GM23338 (cell line): ENCODE results near the gene KRTAP12-4. TPM values are rescaled to one million over a fixed set of nuclear protein-coding genes. Genes with fewer than 3 reads are reported as not detected.
"Not testable (repeated sequence)": the region's sequence is repeated elsewhere in the genome, so short reads cannot be mapped to it uniquely, and the experiment has no call there.

Experiments
- ATAC-seq: fragments of 200-7000 bp; cut with Tn5 transposase; 3 replicates; pipeline ENCODE4 v1.9.1; 2020
- DNase-seq: peaks from one replicate; pipeline ENCODE4 v3.0.0-alpha.2; 2015; ENCODE audit warnings: low spot score
- H2AFZ ChIP-seq: fragments of 200-600 bp; sonication (generic); 2 replicates; pipeline ENCODE4 v1.8.0; 2016; ENCODE audit warnings: antibody characterized with exemption, mild to moderate bottlenecking, moderate library complexity
- H3F3A ChIP-seq: fragments of 200-600 bp; sonication (generic); replicated peaks from 2 replicates; pipeline ENCODE4 v1.8.0; 2017; ENCODE audit warnings: antibody characterized with exemption, mixed run types, low read depth
- H3K27ac ChIP-seq: fragments of 200-600 bp; sonication (generic); 2 replicates; pipeline ENCODE4 v1.6.1; 2016; ENCODE audit warnings: low read depth
- H3K27me3 ChIP-seq: fragments of 200-600 bp; sonication (generic); 2 replicates; pipeline ENCODE4 v1.8.0; 2016; ENCODE audit warnings: mild to moderate bottlenecking, mixed run types, moderate library complexity; ENCODE audit not compliant: insufficient read depth
- H3K36me3 ChIP-seq: fragments of 200-600 bp; sonication (generic); 2 replicates; pipeline ENCODE4 v1.8.0; 2016; ENCODE audit warnings: mild to moderate bottlenecking; ENCODE audit not compliant: insufficient read depth
- H3K4me1 ChIP-seq: fragments of 200-600 bp; sonication (generic); 2 replicates; pipeline ENCODE4 v1.8.0; 2016; ENCODE audit warnings: mild to moderate bottlenecking, moderate library complexity; ENCODE audit not compliant: insufficient read depth
- H3K4me2 ChIP-seq: fragments of 200-600 bp; sonication (generic); 2 replicates; pipeline ENCODE4 v1.7.1; 2017; ENCODE audit warnings: mixed run types
- H3K4me3 ChIP-seq: fragments of 200-600 bp; sonication (generic); 2 replicates; pipeline ENCODE4 v1.6.1; 2016; ENCODE audit warnings: mixed run types
- H3K79me2 ChIP-seq: fragments of 200-600 bp; sonication (generic); replicated peaks from 2 replicates; pipeline ENCODE4 v1.8.0; 2017; ENCODE audit warnings: mild to moderate bottlenecking; ENCODE audit not compliant: insufficient read depth
- H3K9me2 ChIP-seq: fragments of 200-600 bp; sonication (generic); 2 replicates; pipeline ENCODE4 v1.8.0; 2017; ENCODE audit not compliant: insufficient read depth
- H4K20me1 ChIP-seq: fragments of 200-600 bp; sonication (generic); replicated peaks from 2 replicates; pipeline ENCODE4 v1.8.0; 2017; ENCODE audit warnings: mild to moderate bottlenecking; ENCODE audit not compliant: insufficient read depth
- H3K27ac Mint-ChIP-seq: 2 replicates; pipeline ENCODE4 v1.8.0; 2020; ENCODE audit warnings: inconsistent platforms, mild to moderate bottlenecking, moderate library complexity, mixed read lengths
- H3K27me3 Mint-ChIP-seq: 3 replicates; pipeline ENCODE4 v1.8.0; 2022; ENCODE audit warnings: low read depth, mild to moderate bottlenecking, moderate library complexity, mixed read lengths, inconsistent platforms; ENCODE audit not compliant: insufficient read depth, poor library complexity
- H3K36me3 Mint-ChIP-seq: 3 replicates; pipeline ENCODE4 v1.8.0; 2021; ENCODE audit warnings: low read depth, mild to moderate bottlenecking, inconsistent platforms, moderate library complexity, mixed read lengths
- H3K4me1 Mint-ChIP-seq: 3 replicates; pipeline ENCODE4 v1.8.0; 2020; ENCODE audit warnings: mild to moderate bottlenecking, inconsistent platforms, mixed read lengths
- H3K4me3 Mint-ChIP-seq: 3 replicates; pipeline ENCODE4 v1.8.0; 2021; ENCODE audit warnings: moderate library complexity, mild to moderate bottlenecking, inconsistent platforms, mixed read lengths
- H3K9me3 Mint-ChIP-seq: 3 replicates; pipeline ENCODE4 v1.8.0; 2020; ENCODE audit warnings: moderate library complexity, mild to moderate bottlenecking, inconsistent platforms, mixed read lengths
- CREB1 ChIP-seq: fragments of 250-450 bp; sonication (Bioruptor Pico); IDR thresholded peaks from 2 replicates; pipeline ENCODE4 v1.5.0; 2020; ENCODE audit warnings: low read depth, mild to moderate bottlenecking, moderate library complexity
- CTCF ChIP-seq, 2 experiments: fragments of 200-600 bp in 1 of 2; sonication (generic) in 1 of 2; conservative IDR thresholded peaks; 2 replicates each; pipeline versions ENCODE4 v1.5.1 to v1.6.1; 2016 to 2017; ENCODE audit warnings: antibody characterized with exemption in 2 of 2, low read depth in 2 of 2, mild to moderate bottlenecking in 2 of 2, moderate library complexity in 1 of 2
- EZH2phosphoT487 ChIP-seq: fragments of 200-600 bp; sonication (generic); IDR thresholded peaks from one replicate; pipeline ENCODE4 v1.8.1; 2018; ENCODE audit warnings: antibody characterized with exemption; ENCODE audit not compliant: unreplicated experiment
- JUNB ChIP-seq: IDR thresholded peaks from one replicate; pipeline ENCODE4 v1.6.1; 2016; ENCODE audit warnings: antibody characterized with exemption; ENCODE audit not compliant: unreplicated experiment
- POLR2AphosphoS5 ChIP-seq: IDR thresholded peaks from 2 replicates; pipeline ENCODE4 v1.6.1; 2016; ENCODE audit warnings: antibody characterized with exemption, low read depth
- STAT1 ChIP-seq: IDR thresholded peaks from one replicate; pipeline ENCODE4 v1.6.1; 2016; ENCODE audit warnings: antibody characterized with exemption; ENCODE audit not compliant: unreplicated experiment
- polyA plus RNA-seq: library from polyadenylated mRNA; unstranded; fragments of >200 nt; fragmentation: Nextera tagmentation; extraction: Ambion mirVana; gene quantifications from 2 replicates; pipeline ENCODE4 v1.2.1, GENCODE V29; 2016
- total RNA-seq: library from RNA; depleted of rRNA; stranded (reverse); fragments of >200 nt; shearing (Covaris generic); gene quantifications from 2 replicates; pipeline ENCODE4 v1.2.3, GENCODE V29; 2014
- TF ChIP-seq, protein P1 (sequence below): IDR thresholded peaks from 2 replicates; pipeline ENCODE4 v1.6.1; 2016; ENCODE audit warnings: antibody characterized with exemption

Gene KRTAP12-4
- total and polyA plus RNA-seq, 2 experiments from 2014 or later: not detected

- H2AFZ ChIP-seq: no peak overlapping the region
- Mint-ChIP-seq H3K9me3 (peaks cover 20% of the 10 kb centered on the region), H3K36me3 (peaks cover 7% of the 10 kb centered on the region), H3K4me3 (no peak overlapping the region), H3K4me1 (no peaks in the 10 kb centered on the region), H3K27ac (no peak overlapping the region), H3K27me3 (peaks cover 5% of the 10 kb centered on the region)
- H3K4me2 ChIP-seq: no peak overlapping the region
- H3K79me2 ChIP-seq: no peaks in the 10 kb centered on the region
- ATAC-seq: no peak
- no peak for DNase-seq
- H4K20me1 ChIP-seq: no peaks in the 10 kb centered on the region
- H3K36me3 ChIP-seq: 0 out of 2 replicates have a peak, but pooled peaks cover 6% of the 10 kb centered on the region
- H3K27me3 ChIP-seq: no peaks in the 10 kb centered on the region
- H3F3A ChIP-seq: no peaks in the 10 kb centered on the region
- TF ChIP-seq, protein P1, sequence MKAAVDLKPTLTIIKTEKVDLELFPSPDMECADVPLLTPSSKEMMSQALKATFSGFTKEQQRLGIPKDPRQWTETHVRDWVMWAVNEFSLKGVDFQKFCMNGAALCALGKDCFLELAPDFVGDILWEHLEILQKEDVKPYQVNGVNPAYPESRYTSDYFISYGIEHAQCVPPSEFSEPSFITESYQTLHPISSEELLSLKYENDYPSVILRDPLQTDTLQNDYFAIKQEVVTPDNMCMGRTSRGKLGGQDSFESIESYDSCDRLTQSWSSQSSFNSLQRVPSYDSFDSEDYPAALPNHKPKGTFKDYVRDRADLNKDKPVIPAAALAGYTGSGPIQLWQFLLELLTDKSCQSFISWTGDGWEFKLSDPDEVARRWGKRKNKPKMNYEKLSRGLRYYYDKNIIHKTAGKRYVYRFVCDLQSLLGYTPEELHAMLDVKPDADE: no peak
- TF ChIP-seq CTCF (conservative IDR thresholded peaks at IDR 0.05; ENCODE audit: low read depth in 2 of 2): no peak
- no peak overlapping the region for H3K27ac ChIP-seq
- no peaks in the 10 kb centered on the region for H3K9me2 ChIP-seq
- H3K4me1 ChIP-seq: no peaks in the 10 kb centered on the region
- H3K4me3 ChIP-seq: no peak overlapping the region
Measured at GRCh38 chr21:44632067-44632466, 22.4 kb downstream of the KRTAP12-4 start.

DNA sequence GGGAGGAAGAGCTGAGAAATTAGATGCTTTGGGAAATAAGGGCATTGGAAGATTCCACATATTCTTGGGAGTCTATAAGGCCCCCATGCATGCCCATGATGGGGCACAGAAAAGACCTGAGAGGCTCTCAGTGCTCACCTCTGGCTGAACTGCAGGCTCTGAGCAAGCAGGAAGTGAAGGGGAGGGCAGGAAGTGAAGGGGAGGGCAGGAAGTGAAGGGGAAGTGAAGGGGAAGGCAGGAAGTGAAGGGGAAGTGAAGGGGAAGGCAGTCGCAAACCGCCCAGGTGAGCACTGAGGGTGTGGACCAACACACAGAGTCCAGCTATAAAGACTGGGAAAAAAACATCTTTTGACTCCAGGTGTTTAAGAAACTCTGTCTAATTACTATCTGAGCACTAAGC is 24.0 kb downstream of the KRTAP12-4 start:
- ATAC-seq: no peak
- Histone ChIP-seq H3K36me3 (0 out of 2 replicates have a peak, but pooled peaks cover 6% of the 10 kb centered on the region), H3F3A (no peaks in the 10 kb centered on the region), H3K9me2 (no peaks in the 10 kb centered on the region), H4K20me1 (no peaks in the 10 kb centered on the region), H3K27me3 (no peaks in the 10 kb centered on the region), H3K79me2 (no peaks in the 10 kb centered on the region), H3K4me3 (no peak overlapping the region), H3K4me2 (no peak overlapping the region), H2AFZ (no peak overlapping the region), H3K27ac (no peak overlapping the region), H3K4me1 (no peaks in the 10 kb centered on the region)
- Mint-ChIP-seq H3K27me3 (peaks cover 7% of the 10 kb centered on the region), H3K27ac (no peak overlapping the region), H3K4me1 (no peaks in the 10 kb centered on the region), H3K9me3 (peaks cover 20% of the 10 kb centered on the region), H3K36me3 (peaks cover 7% of the 10 kb centered on the region), H3K4me3 (no peak overlapping the region)
- TF ChIP-seq CTCF (conservative IDR thresholded peaks at IDR 0.05; ENCODE audit: low read depth in 2 of 2): no peak
- DNase-seq: no peak

DNA sequence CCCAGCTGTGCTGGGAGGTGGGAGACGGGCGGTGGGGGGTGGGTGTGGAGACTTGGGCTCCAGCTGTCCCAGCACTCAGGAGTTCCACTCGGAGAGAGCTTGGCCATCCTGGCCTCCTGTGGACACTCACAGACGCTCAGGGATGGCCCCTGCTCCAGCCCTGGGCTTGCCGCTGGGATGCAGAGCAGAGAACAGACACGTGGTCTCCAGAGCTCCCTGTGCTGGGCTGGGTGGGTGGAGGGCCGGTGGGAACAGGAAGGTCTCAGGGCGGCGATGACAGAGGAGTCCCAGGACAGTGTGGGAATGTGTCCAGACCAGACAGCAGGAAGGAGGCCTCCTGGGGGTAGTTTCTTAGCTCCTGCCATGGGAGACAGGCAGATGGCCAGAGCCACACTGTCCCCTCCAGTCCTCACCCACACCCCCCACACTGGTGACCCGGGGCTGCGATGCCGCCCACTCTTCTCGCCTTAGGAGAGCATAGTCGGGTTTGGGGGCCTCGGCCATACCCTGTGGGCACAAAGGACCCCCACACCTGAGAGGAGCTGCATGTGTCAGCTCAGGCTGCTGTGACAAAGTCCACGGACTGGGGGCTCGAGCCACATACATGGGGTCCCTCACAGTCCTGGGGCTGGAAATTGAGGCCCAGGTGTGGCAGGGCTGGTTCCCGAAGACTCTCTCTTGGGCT is 25.6 kb downstream of the KRTAP12-4 start:
- no peak for DNase-seq
- H3K27ac Mint-ChIP-seq: no peak overlapping the region

GRCh38 chr21:44627831-44628233 is 26.6 kb downstream of the KRTAP12-4 start:
- not testable (repeated sequence) for H3K4me1 Mint-ChIP-seq, DNase-seq, H4K20me1 ChIP-seq, H3K9me2 ChIP-seq, H3K4me2 ChIP-seq, H3K4me3 Mint-ChIP-seq, H3F3A ChIP-seq, H2AFZ ChIP-seq, H3K79me2 ChIP-seq, H3K27ac ChIP-seq, H3K27me3 Mint-ChIP-seq, H3K27ac Mint-ChIP-seq, H3K4me3 ChIP-seq, H3K27me3 ChIP-seq, H3K36me3 ChIP-seq, H3K4me1 ChIP-seq
- H3K36me3 Mint-ChIP-seq: peaks cover 20% of the 10 kb centered on the region
- H3K9me3 Mint-ChIP-seq: peaks cover 43% of the 10 kb centered on the region
- ATAC-seq: peak; percentile 63

More for the DNA sequence above, 25.6 kb downstream of the KRTAP12-4 start:
- Histone ChIP-seq H3K9me2 (no peaks in the 10 kb centered on the region), H3K27me3 (no peaks in the 10 kb centered on the region), H3K36me3 (0 out of 2 replicates have a peak, but pooled peaks cover 6% of the 10 kb centered on the region), H3K27ac (no peak overlapping the region), H3K4me2 (no peak overlapping the region), H4K20me1 (no peaks in the 10 kb centered on the region), H3K4me3 (no peak overlapping the region), H3F3A (no peaks in the 10 kb centered on the region), H2AFZ (no peak overlapping the region), H3K79me2 (no peaks in the 10 kb centered on the region), H3K4me1 (no peaks in the 10 kb centered on the region)
- peaks cover 15% of the 10 kb centered on the region for H3K36me3 Mint-ChIP-seq
- H3K4me1 Mint-ChIP-seq: no peaks in the 10 kb centered on the region
- no peak overlapping the region for H3K4me3 Mint-ChIP-seq
- TF ChIP-seq POLR2AphosphoS5: no peak
- TF ChIP-seq, protein P1: no peak
- no peak for TF ChIP-seq EZH2phosphoT487
- TF ChIP-seq STAT1: no peak
- TF ChIP-seq JUNB: no peak
- no peak for TF ChIP-seq CREB1
- peak; percentile 22; the same call in 2 of the 3 replicates for ATAC-seq
- H3K9me3 Mint-ChIP-seq: peaks cover 33% of the 10 kb centered on the region
- peaks cover 7% of the 10 kb centered on the region for H3K27me3 Mint-ChIP-seq
